ENCODE results near the gene DDTL. TPM values are rescaled to one million over a fixed set of nuclear protein-coding genes. Genes with fewer than 3 reads are reported as not detected.

The DDTL gene
- total RNA-seq, 1 experiment from 2014 or later = not detected

GRCh38 chr22:24008381-24009226 lies 41.9 kb downstream of the DDTL start:
- no peak overlapping the region for H3K27ac ChIP-seq (ENCODE audit: low read depth, low read length, poor library complexity, severe bottlenecking)
- TF ChIP-seq CTCF (conservative IDR thresholded peaks at IDR 0.05; ENCODE audit: low read depth, low read length) (no peak), EZH2 (IDR thresholded peaks at IDR 0.05; ENCODE audit: borderline replicate concordance, low read depth, low read length, poor library complexity, severe bottlenecking) (no peak)
- no peaks in the 10 kb centered on the region for H3K36me3 ChIP-seq (ENCODE audit: insufficient read depth, low read length, poor library complexity, severe bottlenecking)
- BruUV-seq (replicated peaks) = no TSS peak
- CTCF ChIA-PET = no interaction called here
- DNase-seq (ENCODE audit: low spot score) = no peak
- POLR2A ChIA-PET (ENCODE audit: low non-redundant PET) = no interaction called here
- intact Hi-C loops (cut with micrococcal nuclease; ENCODE audit: unreplicated experiment) = no loop called here
- H3K27me3 ChIP-seq (replicated peaks; ENCODE audit: insufficient read depth, low read depth, low read length, poor library complexity) = no peaks in the 10 kb centered on the region
- H3K4me3 ChIP-seq (ENCODE audit: low read depth, low read length, poor library complexity, severe bottlenecking) = no peak overlapping the region
- no peaks in the 10 kb centered on the region for H3K4me1 ChIP-seq (ENCODE audit: insufficient read depth, low read length, poor library complexity, severe bottlenecking)
- no peaks in the 10 kb centered on the region for H3K9me3 ChIP-seq (ENCODE audit: low read depth, low read length, poor library complexity, severe bottlenecking)

GRCh38 chr22:24009227-24010017 lies 42.7 kb downstream of the DDTL start:
- Histone ChIP-seq H3K4me1 (ENCODE audit: insufficient read depth, low read length, poor library complexity, severe bottlenecking) (no peaks in the 10 kb centered on the region), H3K27me3 (replicated peaks; ENCODE audit: insufficient read depth, low read depth, low read length, poor library complexity) (no peaks in the 10 kb centered on the region), H3K27ac (ENCODE audit: low read depth, low read length, poor library complexity, severe bottlenecking) (no peak overlapping the region), H3K4me3 (ENCODE audit: low read depth, low read length, poor library complexity, severe bottlenecking) (no peak overlapping the region), H3K9me3 (ENCODE audit: low read depth, low read length, poor library complexity, severe bottlenecking) (no peaks in the 10 kb centered on the region), H3K36me3 (ENCODE audit: insufficient read depth, low read length, poor library complexity, severe bottlenecking) (no peaks in the 10 kb centered on the region)
- POLR2A ChIA-PET (ENCODE audit: low non-redundant PET) = interaction anchor here (0.5 kb wide), 1 partner anchor 175 kb away, joined by 12 read pairs; no protein-coding TSS in a partner anchor
- TF ChIP-seq CTCF (conservative IDR thresholded peaks at IDR 0.05; ENCODE audit: low read depth, low read length) (no peak), EZH2 (IDR thresholded peaks at IDR 0.05; ENCODE audit: borderline replicate concordance, low read depth, low read length, poor library complexity, severe bottlenecking) (no peak)
- CTCF ChIA-PET = no interaction called here
- intact Hi-C loops (cut with micrococcal nuclease; ENCODE audit: unreplicated experiment) = no loop called here
- BruUV-seq (replicated peaks) = no TSS peak
- DNase-seq (ENCODE audit: low spot score) = no peak

GRCh38 chr22:24010018-24010391 lies 43.3 kb downstream of the DDTL start:
- ChIA-PET CTCF (no interaction called here), POLR2A (ENCODE audit: low non-redundant PET) (interaction anchor here (0.5 kb wide), 1 partner anchor 174 kb away, joined by 12 read pairs; no protein-coding TSS in a partner anchor)
- H3K9me3 ChIP-seq (ENCODE audit: low read depth, low read length, poor library complexity, severe bottlenecking) = no peaks in the 10 kb centered on the region
- H3K4me1 ChIP-seq (ENCODE audit: insufficient read depth, low read length, poor library complexity, severe bottlenecking) = no peaks in the 10 kb centered on the region
- no peak for TF ChIP-seq CTCF (conservative IDR thresholded peaks at IDR 0.05; ENCODE audit: low read depth, low read length)
- TF ChIP-seq EZH2 (IDR thresholded peaks at IDR 0.05; ENCODE audit: borderline replicate concordance, low read depth, low read length, poor library complexity, severe bottlenecking) = no peak
- H3K36me3 ChIP-seq (ENCODE audit: insufficient read depth, low read length, poor library complexity, severe bottlenecking) = no peaks in the 10 kb centered on the region
- no peak for DNase-seq (ENCODE audit: low spot score)
- no peaks in the 10 kb centered on the region for H3K27me3 ChIP-seq (replicated peaks; ENCODE audit: insufficient read depth, low read depth, low read length, poor library complexity)
- intact Hi-C loops (cut with micrococcal nuclease; ENCODE audit: unreplicated experiment) = no loop called here
- H3K27ac ChIP-seq (ENCODE audit: low read depth, low read length, poor library complexity, severe bottlenecking) = no peak overlapping the region
- no TSS peak for BruUV-seq (replicated peaks)
- H3K4me3 ChIP-seq (ENCODE audit: low read depth, low read length, poor library complexity, severe bottlenecking) = no peak overlapping the region

All from A673 (cell line).